Kidney (tissue), 14 donors: ENCODE data around the gene TCF7L2. TPM values are rescaled to one million over a fixed set of nuclear protein-coding genes. Genes with fewer than 3 reads are reported as not detected.
A peak's percentile ranks its signal among the peaks of the same experiment; 100 is the strongest.

Experiments
- DNase-seq, 5 donors: peaks; one replicate each; pipeline ENCODE4 v3.0.0-alpha.2; 2013 to 2020
- FAIRE-seq: peaks from 2 replicates; lab custom pipeline; 2012; peaks lifted over from hg19 to GRCh38; lab: Jason Lieb, UNC
- H3K27ac ChIP-seq, 2 donors: one replicate each; pipeline ENCODE4 v1.7.0; 2013; ENCODE audit warnings: low read depth in 2 of 2, low read length in 2 of 2, inconsistent platforms in 1 of 2
- H3K27me3 ChIP-seq: one replicate; pipeline ENCODE4 v1.7.1; 2013; ENCODE audit warnings: low read length, inconsistent platforms; ENCODE audit not compliant: control insufficient read depth, insufficient read depth
- H3K36me3 ChIP-seq, 3 donors: one replicate each; pipeline versions ENCODE4 v1.7.0 to v1.7.1; 2013; ENCODE audit warnings: low read length in 3 of 3, control low read depth in 1 of 3, inconsistent platforms in 1 of 3; ENCODE audit not compliant: insufficient read depth in 3 of 3, control insufficient read depth in 2 of 3
- H3K4me1 ChIP-seq, 3 donors: one replicate each; pipeline versions ENCODE4 v1.7.0 to v1.7.1; 2013; ENCODE audit warnings: low read length in 3 of 3, inconsistent platforms in 1 of 3, low read depth in 1 of 3; ENCODE audit not compliant: control insufficient read depth in 2 of 3, insufficient read depth in 2 of 3
- H3K4me3 ChIP-seq, 3 donors: one replicate each; pipeline versions ENCODE4 v1.7.0 to v1.8.1; 2013; ENCODE audit warnings: low read length in 3 of 3, control low read depth in 1 of 3, inconsistent platforms in 1 of 3
- H3K9ac ChIP-seq, 3 donors: one replicate each; pipeline versions ENCODE4 v1.7.0 to v1.7.1; 2013; ENCODE audit warnings: low read length in 3 of 3, control low read depth in 1 of 3, inconsistent platforms in 1 of 3
- H3K9me3 ChIP-seq, 3 donors: one replicate each; pipeline versions ENCODE4 v1.7.0 to v1.7.1; 2013; ENCODE audit warnings: low read length in 3 of 3, control low read depth in 1 of 3, inconsistent platforms in 1 of 3; ENCODE audit not compliant: control insufficient read depth in 2 of 3, insufficient read depth in 1 of 3
- intact Hi-C: fragments of 100-400 bp; cut with DNase I; formaldehyde crosslinking; loops from one replicate; pipeline ENCODE4 v1.11.1; 2022
- polyA plus RNA-seq: library from polyadenylated mRNA; stranded (reverse); fragments of 350-450 nt; fragmentation: Illumina TruSeq; extraction: RNeasy Lipid Tissue Mini Kit (QIAGEN cat#74804); gene quantifications from one replicate; pipeline ENCODE4 v1.2.3, GENCODE V29; 2014; ENCODE audit warnings: low read depth, low replicate concordance; ENCODE audit not compliant: insufficient read depth
- total RNA-seq: library from RNA; stranded (reverse); fragmentation: NEBNext Ultra II Directional; extraction: Animal tissue kit (Norgen Biotek cat#: 25700); gene quantifications from one replicate; pipeline ENCODE4 v1.2.1, GENCODE V29; 2021
- TF ChIP-seq, protein P1 (sequence below): IDR thresholded peaks from 3 replicates; pipeline ENCODE4 v1.5.1; 2012; ENCODE audit warnings: mild to moderate bottlenecking, moderate library complexity, borderline replicate concordance; ENCODE audit not compliant: insufficient read depth; ENCODE audit errors: extremely low read depth
- donor health status: control.
- donor health status: control.
- donor health status: control.
- donor health status: control.
- donor health status: control.
- donor health status: DM: yes; HTN: yes; CAD: no.
- donor health status: Normal renal cell carcinoma (clear cell type).

The TCF7L2 gene
- total and polyA plus RNA-seq, 2 donors from 2014 or later = 6.5 to 32.4 TPM

- intact Hi-C loops = no loop called here
- no peak overlapping the region for H3K4me3 ChIP-seq
- no peak overlapping the region for H3K9ac ChIP-seq
- no peaks in the 10 kb centered on the region for H3K36me3 ChIP-seq
- no peaks in the 10 kb centered on the region for H3K9me3 ChIP-seq
- no peaks in the 10 kb centered on the region for H3K27me3 ChIP-seq
- H3K4me1 ChIP-seq = peaks cover 8 to 29% (median 22%) of the 10 kb centered on the region in 3 donors
- FAIRE-seq = no peak
- DNase-seq = peak in 1 of 5 donors; percentile 54
- TF ChIP-seq, protein P1, sequence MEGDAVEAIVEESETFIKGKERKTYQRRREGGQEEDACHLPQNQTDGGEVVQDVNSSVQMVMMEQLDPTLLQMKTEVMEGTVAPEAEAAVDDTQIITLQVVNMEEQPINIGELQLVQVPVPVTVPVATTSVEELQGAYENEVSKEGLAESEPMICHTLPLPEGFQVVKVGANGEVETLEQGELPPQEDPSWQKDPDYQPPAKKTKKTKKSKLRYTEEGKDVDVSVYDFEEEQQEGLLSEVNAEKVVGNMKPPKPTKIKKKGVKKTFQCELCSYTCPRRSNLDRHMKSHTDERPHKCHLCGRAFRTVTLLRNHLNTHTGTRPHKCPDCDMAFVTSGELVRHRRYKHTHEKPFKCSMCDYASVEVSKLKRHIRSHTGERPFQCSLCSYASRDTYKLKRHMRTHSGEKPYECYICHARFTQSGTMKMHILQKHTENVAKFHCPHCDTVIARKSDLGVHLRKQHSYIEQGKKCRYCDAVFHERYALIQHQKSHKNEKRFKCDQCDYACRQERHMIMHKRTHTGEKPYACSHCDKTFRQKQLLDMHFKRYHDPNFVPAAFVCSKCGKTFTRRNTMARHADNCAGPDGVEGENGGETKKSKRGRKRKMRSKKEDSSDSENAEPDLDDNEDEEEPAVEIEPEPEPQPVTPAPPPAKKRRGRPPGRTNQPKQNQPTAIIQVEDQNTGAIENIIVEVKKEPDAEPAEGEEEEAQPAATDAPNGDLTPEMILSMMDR = no peak
- peak overlapping the region in 1 of 2 donors; percentile 8 for H3K27ac ChIP-seq
Measured at GRCh38 chr10:112956631-112957350, 6.7 kb downstream of the TCF7L2 start.

DNA sequence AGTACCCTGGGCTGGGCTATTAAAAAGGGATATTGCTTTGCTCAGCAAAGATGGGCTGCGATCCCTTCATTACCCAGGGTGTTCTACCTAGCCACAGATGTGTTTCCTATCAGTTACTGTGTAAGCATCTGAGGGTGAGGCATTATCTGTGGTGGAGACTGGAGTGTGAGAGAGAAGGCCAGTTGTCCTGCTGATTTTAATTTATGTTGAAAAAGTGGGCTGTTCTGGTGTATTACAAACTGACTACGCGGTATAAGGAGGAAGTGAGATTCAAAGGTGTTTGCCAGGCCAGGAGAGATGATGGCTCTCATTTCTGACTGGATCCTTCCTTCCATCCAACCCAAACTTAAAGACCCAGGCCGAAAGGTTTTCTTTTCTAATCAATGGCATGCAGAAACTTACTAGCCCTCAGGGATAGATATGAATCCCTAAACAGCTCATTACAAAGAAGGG is 7.6 kb downstream of the TCF7L2 start:
- Histone ChIP-seq H3K4me3 (no peak overlapping the region), H3K27ac (no peak overlapping the region), H3K9me3 (no peaks in the 10 kb centered on the region), H3K36me3 (no peaks in the 10 kb centered on the region), H3K4me1 (peaks cover 8 to 29% (median 22%) of the 10 kb centered on the region in 3 donors), H3K27me3 (no peaks in the 10 kb centered on the region), H3K9ac (no peak overlapping the region)
- TF ChIP-seq, protein P1 = no peak
- DNase-seq (no peak), FAIRE-seq (no peak)
- intact Hi-C loops = no loop called here

DNA sequence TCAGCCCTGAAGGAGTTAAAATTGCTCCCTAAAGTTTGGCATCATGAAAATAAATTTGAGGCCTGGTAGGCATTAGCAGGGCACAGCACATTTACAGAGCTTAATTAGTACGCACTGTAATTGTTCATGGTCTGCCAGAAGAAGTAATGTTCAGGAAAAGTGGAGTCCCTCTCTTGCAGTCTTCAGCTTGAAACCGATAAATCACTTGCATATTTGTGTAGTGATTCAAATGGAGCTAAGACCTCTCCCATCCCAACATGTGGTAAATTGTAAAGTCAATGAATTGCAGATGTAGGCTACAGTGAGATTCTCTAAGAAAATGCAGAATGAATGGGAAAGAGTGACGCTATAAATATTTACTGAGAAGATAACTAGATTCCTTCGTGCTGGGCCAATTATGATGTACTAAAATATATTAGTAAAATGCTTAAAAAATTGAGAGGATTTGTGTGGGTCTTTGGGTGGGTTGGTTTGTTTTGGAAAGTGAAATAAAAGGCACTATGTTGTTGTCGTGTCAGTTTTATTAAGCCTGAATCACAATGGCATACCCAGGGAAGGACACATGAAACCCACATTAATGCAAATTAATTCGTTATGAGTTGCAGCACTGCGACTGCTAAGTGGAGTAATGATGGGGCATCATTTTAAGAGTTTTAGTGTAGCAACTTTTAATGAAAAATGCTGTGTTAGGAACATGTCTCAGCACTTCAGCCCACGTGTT is 8.4 kb downstream of the TCF7L2 start:
- Histone ChIP-seq H3K9ac (no peak overlapping the region), H3K4me1 (peaks cover 8 to 27% (median 22%) of the 10 kb centered on the region in 3 donors), H3K36me3 (no peaks in the 10 kb centered on the region), H3K27ac (no peak overlapping the region), H3K27me3 (no peaks in the 10 kb centered on the region), H3K4me3 (no peak overlapping the region), H3K9me3 (no peaks in the 10 kb centered on the region)
- intact Hi-C loops = no loop called here
- TF ChIP-seq, protein P1 = no peak
- DNase-seq (peak in 2 of 5 donors; percentile 52 to 78), FAIRE-seq (no peak)
